GM19395 (cell line): ENCODE data around the gene NAA60.
A peak's percentile ranks its signal among the peaks of the same experiment; 100 is the strongest.

Experiments used
- ATAC-seq: cut with Tn5 transposase; IDR thresholded peaks from one replicate; pipeline ENCODE4 v1.9.1; 2021; ENCODE audit warnings: mild to moderate bottlenecking, moderate library complexity; ENCODE audit not compliant: unreplicated experiment

The NAA60 gene

DNA sequence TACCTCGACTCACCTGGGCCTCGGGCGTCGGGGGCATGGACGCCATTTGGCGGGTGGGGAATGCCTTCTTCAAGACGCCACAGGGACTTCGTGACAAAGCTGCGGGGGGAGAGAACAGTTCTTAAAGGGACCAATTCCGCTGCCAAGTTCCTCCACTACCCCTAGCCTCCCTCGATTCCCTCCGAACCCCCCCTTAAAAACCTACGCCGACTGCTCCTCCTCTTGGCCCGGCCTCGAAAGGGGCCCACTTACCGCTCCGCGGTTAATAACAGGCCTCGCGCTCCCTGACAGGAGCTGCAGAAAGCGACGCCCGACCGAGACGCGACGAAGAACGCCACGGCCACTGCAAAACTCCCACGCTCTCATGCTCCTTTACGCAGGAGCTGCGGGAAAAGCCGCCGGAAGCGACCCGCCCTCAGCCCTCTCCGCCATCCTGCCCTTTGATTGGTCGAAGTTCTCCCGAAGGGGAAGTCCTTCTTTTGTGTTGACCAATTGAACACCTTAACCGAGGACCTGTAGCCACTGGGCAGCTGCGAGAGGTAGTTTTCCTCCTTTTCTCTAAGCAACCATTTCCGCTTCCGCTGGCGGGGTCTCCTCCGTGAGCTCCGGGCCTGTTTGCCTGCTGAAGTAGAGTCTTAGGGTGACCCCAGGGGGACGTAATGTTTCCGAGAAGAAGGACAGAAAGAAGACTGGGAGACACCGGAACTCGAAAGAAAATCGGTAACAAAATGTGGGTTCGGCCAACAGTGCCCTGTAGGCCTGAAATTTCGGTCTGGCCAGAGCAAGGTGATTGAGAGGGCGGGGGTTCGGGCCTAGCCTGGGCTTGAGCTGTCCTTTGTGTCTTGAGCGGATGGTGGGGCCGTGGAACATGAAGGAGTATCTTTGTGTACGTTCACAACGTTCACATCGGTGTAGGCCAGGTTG is at the start of gene NAA60, which contains the start of gene ZNF597:
Gene NAA60, plus strand, starts transcription at position 573 of the 924 bp plus-strand sequence. CDS start 32,548 bp downstream, outside the sequence.
Gene ZNF597, minus strand, starts transcription at position 397 of the 924 bp plus-strand sequence. Its CDS starts 351 bp downstream, at position 46.
- ATAC-seq, result peak; percentile 80

DNA sequence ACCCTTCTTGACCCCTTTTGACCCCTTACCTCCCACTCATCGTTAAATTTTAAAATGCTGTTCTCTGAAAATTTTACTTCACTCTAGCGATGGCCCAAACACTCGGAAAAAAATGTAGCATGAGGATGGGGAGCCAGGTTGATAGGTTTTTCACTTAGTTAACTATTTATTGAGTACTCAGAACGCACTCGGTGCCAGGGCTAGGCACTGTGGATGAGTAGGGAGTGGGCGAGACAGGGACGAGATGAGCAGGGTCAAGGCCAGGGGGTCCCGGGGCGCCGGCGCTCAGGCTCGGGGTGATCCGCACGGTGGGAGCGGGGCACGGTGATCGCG is 43.1 kb upstream of the NAA60 start:
- ATAC-seq, result peak; percentile 44

GRCh38 chr16:3400779-3401688 is 42.4 kb upstream of the NAA60 start, which contains the start of the genes ZNF174 and ZSCAN32:
Gene ZNF174 (plus strand): TSS chr16:3401215. CDS start chr16:3402005, 790 bp downstream.
Gene ZSCAN32 (minus strand): TSS chr16:3401004. CDS start chr16:3397557, 3,447 bp downstream.
- ATAC-seq, result peak; percentile 93

- ATAC-seq, result no peak
Measured at GRCh38 chr16:3401719-3402397, 41.6 kb upstream of the NAA60 start.

DNA sequence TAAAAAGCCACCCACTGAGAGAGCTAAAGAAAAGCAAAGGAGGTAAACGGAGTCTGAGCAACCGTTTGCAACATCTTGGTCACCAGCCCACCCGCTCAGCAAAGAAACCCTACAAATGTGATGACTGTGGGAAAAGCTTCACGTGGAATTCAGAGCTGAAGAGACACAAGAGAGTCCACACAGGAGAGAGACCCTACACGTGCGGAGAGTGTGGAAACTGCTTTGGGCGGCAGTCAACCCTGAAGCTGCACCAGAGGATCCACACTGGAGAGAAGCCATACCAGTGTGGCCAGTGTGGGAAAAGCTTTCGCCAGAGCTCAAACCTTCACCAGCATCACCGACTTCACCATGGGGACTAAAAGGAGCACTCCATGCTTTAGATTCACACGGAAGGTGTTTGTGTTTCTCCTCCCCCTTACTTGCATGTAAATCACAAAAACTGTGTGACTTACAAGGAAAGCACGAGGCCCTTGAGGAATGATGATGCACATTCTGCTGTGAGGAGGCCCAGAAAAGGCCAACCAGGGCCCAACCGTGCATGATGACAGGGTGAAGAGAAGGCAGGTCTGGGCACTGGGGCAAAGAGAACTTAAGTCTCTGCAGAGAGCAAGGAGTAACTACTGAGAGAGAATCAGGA is 34.8 kb upstream of the NAA60 start:
- no peak for ATAC-seq

DNA sequence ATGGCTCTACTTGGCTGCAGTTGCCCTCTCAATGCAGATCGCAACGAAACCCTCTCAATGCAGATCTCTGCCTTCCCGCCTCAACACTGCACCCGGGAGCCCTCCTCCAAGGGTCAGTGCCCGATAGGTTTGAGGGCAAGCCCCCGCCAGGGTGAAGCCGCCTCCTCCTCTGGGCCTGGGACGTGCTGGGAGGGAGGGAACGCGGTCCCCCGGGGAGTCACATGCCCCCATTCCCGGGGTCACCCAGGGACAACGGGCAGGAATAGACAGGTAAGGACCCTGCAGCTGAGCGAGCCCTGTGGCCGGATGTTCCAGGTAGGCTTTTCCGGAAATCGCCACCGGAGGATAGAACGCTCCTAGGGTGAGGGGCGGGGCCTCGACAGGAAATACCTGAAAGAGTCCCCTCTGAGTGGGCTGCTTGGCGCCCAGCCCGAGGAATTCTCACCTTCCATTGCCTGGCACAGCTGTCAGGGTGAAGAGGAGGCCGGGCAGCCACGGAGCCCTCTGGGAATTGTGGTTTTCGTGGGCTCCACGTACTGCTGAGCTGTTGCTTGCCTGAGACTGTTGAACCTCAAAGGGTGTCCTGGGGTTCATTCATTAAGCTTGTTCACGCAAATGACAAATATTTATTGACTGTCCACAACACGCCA is 29.6 kb upstream of the NAA60 start:
- no peak for ATAC-seq

DNA sequence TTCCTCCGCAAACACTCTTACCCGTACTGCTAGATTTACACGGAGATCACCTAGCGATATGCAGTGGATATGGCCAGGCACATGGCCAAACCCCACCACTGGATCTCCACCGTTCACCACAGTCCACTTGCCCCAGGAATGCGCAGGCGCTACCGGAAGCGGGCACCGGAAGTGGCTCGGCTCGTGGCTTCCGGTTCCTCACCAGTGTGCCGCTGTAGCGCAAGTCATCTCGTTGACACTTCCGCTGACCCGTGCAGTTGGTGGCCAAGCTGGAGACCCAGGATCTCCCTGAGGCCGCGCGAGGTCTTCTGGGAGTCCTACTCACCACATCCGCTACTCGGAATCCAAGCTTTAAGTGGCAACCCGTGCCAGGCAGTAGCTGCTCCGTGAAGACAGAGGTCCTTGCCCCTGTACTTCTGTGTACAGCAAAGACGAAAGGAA is 11.7 kb upstream of the NAA60 start:
- ATAC-seq, result no peak

GRCh38 chr16:3434373-3434772 is 9.1 kb upstream of the NAA60 start:
- no peak for ATAC-seq

- no peak for ATAC-seq
Measured at GRCh38 chr16:3439637-3440036, 3.8 kb upstream of the NAA60 start.

DNA sequence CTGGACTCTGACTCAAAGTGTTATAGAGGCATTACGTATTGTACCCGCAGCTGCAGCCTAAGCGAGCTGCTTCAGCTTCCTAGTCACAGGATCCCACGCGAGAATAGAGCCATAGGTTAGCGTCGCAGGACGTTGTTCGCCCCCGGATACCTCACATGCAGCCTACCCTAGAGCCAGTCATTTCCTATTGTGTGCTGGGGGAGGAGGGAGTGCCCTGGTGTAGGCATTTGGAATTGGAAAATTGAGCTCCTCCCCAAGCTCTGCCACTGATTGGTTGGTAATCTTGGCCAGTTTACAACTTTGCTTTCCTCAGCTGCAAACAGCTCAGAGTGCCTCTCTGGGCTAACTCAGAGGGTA is 530 bp downstream of the NAA60 start:
- peak; percentile 11 for ATAC-seq

- ATAC-seq, result no peak
Measured at GRCh38 chr16:3454093-3454492, 10.6 kb downstream of the NAA60 start.

GRCh38 chr16:3454631-3455147 is 11.2 kb downstream of the NAA60 start:
- no peak for ATAC-seq

DNA sequence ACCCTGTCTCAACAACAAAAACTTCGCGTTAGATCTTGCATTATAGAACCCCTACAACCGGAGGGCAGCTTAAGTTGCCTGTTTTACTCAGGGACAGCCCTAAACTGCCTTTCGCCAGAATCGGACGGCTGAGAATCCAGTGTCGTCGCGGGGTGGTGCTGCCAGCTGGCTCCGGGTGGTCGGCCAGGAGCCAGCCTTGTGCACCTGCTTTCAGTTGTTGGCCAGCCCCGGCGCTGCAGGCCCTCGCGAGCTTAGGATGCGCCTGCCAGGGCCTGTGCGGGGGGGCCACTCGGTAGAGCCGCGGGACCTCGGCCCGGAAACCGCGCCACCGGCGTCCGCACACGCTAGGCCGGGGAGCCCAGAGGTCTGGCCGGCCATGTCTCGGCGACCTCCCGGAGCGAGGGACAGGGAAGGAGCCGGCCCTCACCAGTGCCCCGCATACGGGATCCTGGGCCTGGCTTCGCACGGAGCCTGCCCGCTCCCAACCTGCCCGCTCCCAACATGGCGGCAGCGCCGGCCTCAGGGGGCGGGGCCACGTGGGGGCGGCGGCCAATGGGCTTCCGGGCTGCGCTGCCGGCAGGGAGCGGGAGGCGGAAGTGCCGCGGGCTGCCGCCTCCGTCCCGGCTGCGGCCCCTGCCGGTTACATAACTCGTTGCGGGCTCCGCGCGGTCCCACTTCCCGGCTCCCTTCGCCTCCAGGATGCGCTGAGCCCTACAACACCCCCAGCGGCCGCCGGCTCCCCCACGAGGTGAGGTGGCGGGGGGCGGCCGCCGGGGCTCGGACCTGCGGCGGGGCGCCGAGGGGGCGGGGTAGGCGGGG is 14.2 kb downstream of the NAA60 start:
- ATAC-seq, result peak; percentile 77

- peak; percentile 10 for ATAC-seq
Measured at GRCh38 chr16:3458278-3458851, 14.9 kb downstream of the NAA60 start.

GRCh38 chr16:3458852-3459361 is 15.4 kb downstream of the NAA60 start:
- ATAC-seq, result peak; percentile 48

GRCh38 chr16:3459401-3460090 is 16.1 kb downstream of the NAA60 start:
- ATAC-seq, result no peak

DNA sequence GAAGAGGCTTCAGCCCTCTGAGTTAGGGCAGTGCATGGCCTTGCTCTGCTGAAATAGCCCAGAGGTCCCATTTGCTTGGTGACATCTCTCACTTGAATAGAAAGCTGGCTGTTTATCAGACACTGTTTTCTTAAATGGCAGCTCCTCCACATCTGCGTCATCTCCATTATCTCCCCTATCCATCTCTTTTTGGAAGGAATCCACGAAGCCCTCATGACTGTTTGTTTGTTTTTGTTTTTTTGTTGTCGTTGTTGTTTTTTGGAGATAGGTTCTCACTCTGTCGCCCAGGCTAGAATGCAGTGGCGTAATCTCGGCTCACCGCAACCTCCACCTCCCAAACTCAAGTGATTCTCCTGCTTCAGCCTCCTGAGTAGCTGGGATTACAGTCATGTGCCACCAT is 16.6 kb downstream of the NAA60 start:
- ATAC-seq, result no peak

- no peak for ATAC-seq
Measured at GRCh38 chr16:3460585-3460984, 17.1 kb downstream of the NAA60 start.
